CD4-positive, alpha-beta T cell (primary cell): ENCODE results near the gene CCR3. TPM values are rescaled to one million over a fixed set of nuclear protein-coding genes. Genes with fewer than 3 reads are reported as not detected.
A peak's percentile ranks its signal among the peaks of the same experiment; 100 is the strongest.

Source experiments
- ATAC-seq: fragments of 200-7000 bp; cut with Tn5 transposase; one replicate; pipeline ENCODE4 v1.10.0; 2022; ENCODE audit warnings: mild to moderate bottlenecking; ENCODE audit not compliant: poor library complexity
- CTCF ChIA-PET: fragments of 350-600 bp; sonication (Branson Sonifier 250); formaldehyde crosslinking; loops from one replicate; lab custom pipeline; 2021; ENCODE audit warnings: antibody characterized with exemption, inconsistent platforms; lab: Charles Lee
- POLR2A ChIA-PET: fragments of 350-600 bp; sonication (Branson Sonifier 250); formaldehyde crosslinking; loops from one replicate; lab custom pipeline; 2021; ENCODE audit warnings: antibody characterized with exemption, inconsistent platforms; lab: Charles Lee
- DNase-seq, 14 experiments: peaks; one replicate each; pipeline ENCODE4 v3.0.0-alpha.2; 2013 to 2020; ENCODE audit warnings: mixed read lengths in 2 of 14
- H3K27ac ChIP-seq, 2 donors: one replicate each; pipeline versions ENCODE4 v1.5.1 to v1.7.0; 2013; ENCODE audit warnings: low read length in 2 of 2, low read depth in 1 of 2, mild to moderate bottlenecking in 1 of 2
- H3K27me3 ChIP-seq, 2 experiments: 1 replicate in 1 of 2; 2 replicates in 1 of 2; pipeline versions ENCODE4 v1.6.1 to v1.7.0; 2013; ENCODE audit warnings: low read length in 2 of 2, control low read depth in 1 of 2, mild to moderate bottlenecking in 1 of 2, moderate library complexity in 1 of 2; ENCODE audit not compliant: insufficient read depth in 2 of 2, control insufficient read depth in 1 of 2
- H3K36me3 ChIP-seq: one replicate; pipeline ENCODE4 v1.6.1; 2013; ENCODE audit warnings: low read length, control low read depth; ENCODE audit not compliant: insufficient read depth
- H3K4me1 ChIP-seq: one replicate; pipeline ENCODE4 v1.6.1; 2013; ENCODE audit warnings: low read length, control low read depth; ENCODE audit not compliant: insufficient read depth
- H3K4me3 ChIP-seq: one replicate; pipeline ENCODE4 v1.5.1; 2013; ENCODE audit warnings: mild to moderate bottlenecking, low read length, moderate library complexity
- H3K9me3 ChIP-seq, 2 experiments: 1 replicate in 1 of 2; 2 replicates in 1 of 2; pipeline versions ENCODE4 v1.6.1 to v1.7.0; 2013; ENCODE audit warnings: low read length in 2 of 2, mild to moderate bottlenecking in 2 of 2, control low read depth in 1 of 2, moderate library complexity in 1 of 2; ENCODE audit not compliant: control insufficient read depth in 1 of 2, insufficient read depth in 1 of 2
- H3K27ac Mint-ChIP-seq: one replicate; pipeline ENCODE4 v1.8.0; 2020; ENCODE audit warnings: mixed read lengths
- H3K27me3 Mint-ChIP-seq: one replicate; pipeline ENCODE4 v1.8.0; 2021; ENCODE audit warnings: mixed read lengths
- H3K36me3 Mint-ChIP-seq: one replicate; pipeline ENCODE4 v1.8.0; 2021; ENCODE audit warnings: low read depth, mixed read lengths
- H3K4me1 Mint-ChIP-seq: one replicate; pipeline ENCODE4 v1.8.0; 2021; ENCODE audit warnings: low read depth, mixed read lengths
- H3K4me3 Mint-ChIP-seq: one replicate; pipeline ENCODE4 v1.8.0; 2020; ENCODE audit warnings: mild to moderate bottlenecking, mixed read lengths
- H3K9me3 Mint-ChIP-seq: one replicate; pipeline ENCODE4 v1.8.0; 2020; ENCODE audit warnings: mixed read lengths
- CTCF ChIP-seq: fragments of 200-600 bp; IDR thresholded peaks from one replicate; pipeline ENCODE4 v1.8.0; 2022; ENCODE audit warnings: antibody characterized with exemption, mild to moderate bottlenecking
- intact Hi-C, 2 experiments: fragments of 100-400 bp; cut with DNase I in 1 of 2; cut with micrococcal nuclease in 1 of 2; formaldehyde crosslinking; loops; one replicate each; pipeline versions ENCODE4 v1.15.1 to v1.9.0; 2023 to 2025; cut with DNase I, micrococcal nuclease
- total RNA-seq, 174 experiments: library from RNA in 2 of 174; stranded (reverse) in 2 of 174; gene quantifications; one replicate each; pipeline ENCODE4 v1.2.3 and lab custom pipeline; 2021 to 2026

Gene CCR3
- total RNA-seq, 2 experiments from 2014 or later = not detected

- Histone ChIP-seq H3K36me3 (no peaks in the 10 kb centered on the region), H3K27ac (peak overlapping the region in 1 of 2 donors; percentile 31)
Observed at GRCh38 chr3:46280105-46280797, 38.0 kb downstream of the CCR3 start.

GRCh38 chr3:46281551-46281950 lies 39.3 kb downstream of the CCR3 start:
- H3K27ac ChIP-seq = no peak overlapping the region
- peaks cover 82% of the 10 kb centered on the region for H3K4me1 ChIP-seq
- no peak overlapping the region for H3K4me3 ChIP-seq
- no peak for ATAC-seq
- no peaks in the 10 kb centered on the region for H3K27me3 Mint-ChIP-seq
- intact Hi-C loops = no loop called here
- H3K27ac Mint-ChIP-seq = no peak overlapping the region
- no peaks in the 10 kb centered on the region for H3K27me3 ChIP-seq
- no peaks in the 10 kb centered on the region for H3K9me3 ChIP-seq
- H3K4me3 Mint-ChIP-seq = no peak overlapping the region
- no peaks in the 10 kb centered on the region for H3K36me3 Mint-ChIP-seq
- no peak for DNase-seq
- no peak for TF ChIP-seq CTCF
- ChIA-PET CTCF (no interaction called here), POLR2A (no interaction called here)
- peaks cover 73% of the 10 kb centered on the region for H3K4me1 Mint-ChIP-seq
- no peaks in the 10 kb centered on the region for H3K36me3 ChIP-seq
- H3K9me3 Mint-ChIP-seq = peaks cover 6% of the 10 kb centered on the region

More at GRCh38 chr3:46280105-46280797, 38.0 kb downstream of the CCR3 start:
- Mint-ChIP-seq H3K4me1 (peaks cover 64% of the 10 kb centered on the region), H3K36me3 (no peaks in the 10 kb centered on the region), H3K27ac (peak overlapping the region; percentile 75), H3K27me3 (no peaks in the 10 kb centered on the region), H3K9me3 (peaks cover 6% of the 10 kb centered on the region), H3K4me3 (no peak overlapping the region)
- peak in 10 of 14 experiments; percentile 12 to 87 (median 42) for DNase-seq
- intact Hi-C loops = no loop called here
- peak; percentile 46 for ATAC-seq
- no peak for TF ChIP-seq CTCF
- ChIA-PET POLR2A (interaction anchor here (1.0 to 1.4 kb wide), 3 partner anchors 87 to 91 kb away, joined by 3 to 7 read pairs (median 3); partner anchors contain the start of gene CCR5), CTCF (interaction anchor here (1.4 to 3.0 kb wide), 2 partner anchors 88 to 98 kb away, joined by 5 to 9 read pairs; no protein-coding TSS in a partner anchor)
- Histone ChIP-seq H3K4me3 (no peak overlapping the region), H3K4me1 (peaks cover 75% of the 10 kb centered on the region), H3K9me3 (no peaks in the 10 kb centered on the region), H3K27me3 (no peaks in the 10 kb centered on the region)

- H3K4me3 Mint-ChIP-seq = no peak overlapping the region
Observed at GRCh38 chr3:46282041-46282440, 39.8 kb downstream of the CCR3 start.

More at GRCh38 chr3:46282041-46282440, 39.8 kb downstream of the CCR3 start:
- no peaks in the 10 kb centered on the region for H3K36me3 Mint-ChIP-seq
- TF ChIP-seq CTCF = no peak
- ChIA-PET CTCF (no interaction called here), POLR2A (no interaction called here)
- H3K27me3 Mint-ChIP-seq = no peaks in the 10 kb centered on the region
- ATAC-seq (no peak), DNase-seq (no peak)
- Histone ChIP-seq H3K9me3 (no peaks in the 10 kb centered on the region), H3K4me1 (peaks cover 80% of the 10 kb centered on the region), H3K4me3 (no peak overlapping the region), H3K27me3 (no peaks in the 10 kb centered on the region), H3K27ac (no peak overlapping the region), H3K36me3 (no peaks in the 10 kb centered on the region)
- intact Hi-C loops = no loop called here
- peaks cover 6% of the 10 kb centered on the region for H3K9me3 Mint-ChIP-seq
- peaks cover 70% of the 10 kb centered on the region for H3K4me1 Mint-ChIP-seq
- H3K27ac Mint-ChIP-seq = no peak overlapping the region
